Stomach (tissue), 9 donors: ENCODE results near the gene TRIM60. TPM values are rescaled to one million over a fixed set of nuclear protein-coding genes. Genes with fewer than 3 reads are reported as not detected.

Experiments
- DNase-seq, 2 donors: peaks; one replicate each; pipeline versions ENCODE4 v3.0.0 to v3.0.0-alpha.2; 2013 to 2019
- H3K27ac ChIP-seq, 5 donors: fragments of 200-600 bp in 4 of 5; sonication (generic) in 4 of 5; one replicate each; pipeline ENCODE4 v1.5.1; 2013 to 2019; ENCODE audit warnings: mild to moderate bottlenecking in 1 of 5, moderate library complexity in 1 of 5
- H3K27me3 ChIP-seq, 3 donors: fragments of 200-600 bp; sonication (generic); one replicate each; pipeline ENCODE4 v1.5.1; 2017 to 2019; ENCODE audit warnings: mixed run types in 1 of 3
- H3K36me3 ChIP-seq, 4 donors: fragments of 200-600 bp; sonication (generic); 1 replicate in 3 of 4; 2 replicates in 1 of 4; pipeline ENCODE4 v1.5.1; 2016 to 2019
- H3K4me1 ChIP-seq, 4 donors: fragments of 200-600 bp; sonication (generic); one replicate each; pipeline ENCODE4 v1.5.1; 2016 to 2019
- H3K4me3 ChIP-seq, 4 donors: fragments of 200-600 bp; sonication (generic) in 3 of 4; one replicate each; pipeline ENCODE4 v1.5.1; 2016 to 2019; ENCODE audit warnings: mild to moderate bottlenecking in 1 of 4
- H3K9me3 ChIP-seq, 4 donors: fragments of 200-600 bp; sonication (generic); one replicate each; pipeline ENCODE4 v1.5.1; 2016 to 2019
- CTCF ChIP-seq, 7 experiments: fragments of 450-650 bp in 4 of 7; fragments of 200-600 bp in 3 of 7; sonication (generic) in 3 of 7; IDR thresholded peaks; one replicate each; pipeline ENCODE4 v1.5.1; 2016 to 2019; ENCODE audit warnings: antibody characterized with exemption in 7 of 7, control low read depth in 2 of 7, mild to moderate bottlenecking in 1 of 7
- EP300 ChIP-seq: sonication (generic); formaldehyde crosslinking; IDR thresholded peaks from one replicate; pipeline ENCODE4 v1.6.1; 2017; ENCODE audit warnings: antibody characterized with exemption
- POLR2A ChIP-seq, 4 donors: fragments of 450-650 bp; IDR thresholded peaks; one replicate each; pipeline ENCODE4 v1.6.1; 2016; ENCODE audit warnings: antibody characterized with exemption in 4 of 4, control low read depth in 2 of 4, mild to moderate bottlenecking in 1 of 4, moderate library complexity in 1 of 4
- POLR2AphosphoS5 ChIP-seq, 3 donors: sonication (generic); formaldehyde crosslinking; IDR thresholded peaks; one replicate each; pipeline ENCODE4 v1.6.1; 2016; ENCODE audit warnings: antibody characterized with exemption in 3 of 3
- WGBS, 5 donors: extraction: QIAGEN DNeasy Blood & Tissue Kit in 3 of 5; methylation state at CpG; one replicate each; pipeline versions ENCODE4 v1.1.5 to v1.1.7; 2013 to 2018; 5-methylcytosine and 5-hydroxymethylcytosine counted together
- intact Hi-C: fragments of 100-400 bp; cut with DNase I; formaldehyde crosslinking; loops from one replicate; pipeline ENCODE4 v1.15.1; 2023; ENCODE audit warnings: low total_unique reads
- polyA plus RNA-seq, 3 donors: library from polyadenylated mRNA; stranded (reverse); fragments of 200-250 nt; gene quantifications; one replicate each; pipeline ENCODE4 v1.2.3, GENCODE V29; 2013
- total RNA-seq, 5 donors: library from RNA; depleted of rRNA; stranded (reverse); fragments of >200 nt; gene quantifications; one replicate each; pipeline versions ENCODE4 v1.1.0 to v1.2.3, GENCODE V29; 2014 to 2016
- donor health status: healthy with polysubstance abuse.
- donor health status: Bipolar disorder and iron deficiency.
- donor health status: healthy.

TRIM60 gene
- total and polyA plus RNA-seq, 8 donors, result not detected

GRCh38 chr4:165006886-165007285, 24.9 kb upstream of the TRIM60 start:
- intact Hi-C loops, result no loop called here
- WGBS, 5 donors, result 54 to 78% (median 75%) methylated on average over 5 of the region's 5 CpGs
- Histone ChIP-seq H3K36me3 (no peaks in the 10 kb centered on the region), H3K4me3 (no peak overlapping the region), H3K27ac (no peak overlapping the region), H3K4me1 (no peaks in the 10 kb centered on the region), H3K27me3 (no peaks in the 10 kb centered on the region), H3K9me3 (no peaks in the 10 kb centered on the region)
- no peak for DNase-seq
- TF ChIP-seq EP300 (no peak), POLR2A (IDR thresholded peaks at IDR 0.05) (no peak), CTCF (IDR thresholded peaks at IDR 0.05) (no peak), POLR2AphosphoS5 (IDR thresholded peaks at IDR 0.05) (no peak)

GRCh38 chr4:165009493-165010227, 22.1 kb upstream of the TRIM60 start:
- H3K4me1 ChIP-seq, result no peaks in the 10 kb centered on the region
- intact Hi-C loops, result no loop called here
- H3K4me3 ChIP-seq, result no peak overlapping the region
- H3K9me3 ChIP-seq, result no peaks in the 10 kb centered on the region
- no peaks in the 10 kb centered on the region for H3K27me3 ChIP-seq
- DNase-seq, result no peak
- H3K36me3 ChIP-seq, result no peaks in the 10 kb centered on the region
- TF ChIP-seq CTCF (IDR thresholded peaks at IDR 0.05), result no peak
- no peak for TF ChIP-seq POLR2AphosphoS5 (IDR thresholded peaks at IDR 0.05)
- TF ChIP-seq EP300, result no peak
- no peak for TF ChIP-seq POLR2A (IDR thresholded peaks at IDR 0.05)
- no peak overlapping the region for H3K27ac ChIP-seq
- WGBS, 5 donors, result 64 to 70% (median 65%) methylated on average over 5 of the region's 5 CpGs

- 63 to 85% (median 80%) methylated on average over 1 to 2 of the region's 2 CpGs for WGBS, 5 donors
- Histone ChIP-seq H3K27me3 (no peaks in the 10 kb centered on the region), H3K9me3 (no peaks in the 10 kb centered on the region), H3K27ac (no peak overlapping the region), H3K36me3 (no peaks in the 10 kb centered on the region), H3K4me3 (no peak overlapping the region), H3K4me1 (no peaks in the 10 kb centered on the region)
- TF ChIP-seq POLR2AphosphoS5 (IDR thresholded peaks at IDR 0.05) (no peak), POLR2A (IDR thresholded peaks at IDR 0.05) (no peak), CTCF (IDR thresholded peaks at IDR 0.05) (no peak), EP300 (no peak)
- intact Hi-C loops, result no loop called here
- no peak for DNase-seq
Measured at GRCh38 chr4:165010487-165010886, 21.3 kb upstream of the TRIM60 start.

GRCh38 chr4:165010991-165011390, 20.8 kb upstream of the TRIM60 start:
- DNase-seq, result no peak
- Histone ChIP-seq H3K27ac (no peak overlapping the region), H3K9me3 (no peaks in the 10 kb centered on the region), H3K27me3 (no peaks in the 10 kb centered on the region), H3K4me1 (no peaks in the 10 kb centered on the region), H3K36me3 (no peaks in the 10 kb centered on the region), H3K4me3 (no peak overlapping the region)
- intact Hi-C loops, result no loop called here
- no peak for TF ChIP-seq POLR2A (IDR thresholded peaks at IDR 0.05)
- no peak for TF ChIP-seq EP300
- no peak for TF ChIP-seq CTCF (IDR thresholded peaks at IDR 0.05)
- no peak for TF ChIP-seq POLR2AphosphoS5 (IDR thresholded peaks at IDR 0.05)
- 70 to 83% (median 80%) methylated on average over 8 of the region's 8 CpGs for whole genome bisulfite sequencing, 5 donors
